HEK293 (cell line): Measurements from ENCODE around the gene APEX2.

ENCODE experiments used
- CTCF ChIA-PET: fragments of 350-600 bp; formaldehyde crosslinking; extraction: SDS; loops from one replicate; lab custom pipeline; 2021; ENCODE audit warnings: antibody characterized with exemption; lab: Yijun Ruan, JAX
- POLR2A ChIA-PET: fragments of 300-600 bp; formaldehyde crosslinking; extraction: SDS; loops from one replicate; lab custom pipeline; 2020; ENCODE audit warnings: antibody characterized with exemption, inconsistent platforms; lab: Yijun Ruan, JAX
- H3K27ac ChIP-seq: fragments of 200-500 bp; sonication (Bioruptor generic); 2 replicates; pipeline ENCODE4 v1.5.1; 2014; ENCODE audit warnings: low read depth, low read length, control low read depth, inconsistent platforms; ENCODE audit errors: extremely low read depth
- H3K36me3 ChIP-seq, 2 experiments: fragments of 200-500 bp in 1 of 2; sonication (Bioruptor generic) in 1 of 2; 1 replicate in 1 of 2; 2 replicates in 1 of 2; pipeline ENCODE4 v1.5.1; 2014 to 2017; ENCODE audit warnings: inconsistent platforms in 2 of 2, low read length in 2 of 2; ENCODE audit not compliant: control insufficient read depth in 2 of 2, insufficient read depth in 1 of 2
- H3K4me1 ChIP-seq: fragments of 200-500 bp; sonication (Bioruptor generic); 2 replicates; pipeline ENCODE4 v1.5.1; 2014; ENCODE audit warnings: mild to moderate bottlenecking, low read length, inconsistent platforms; ENCODE audit not compliant: control insufficient read depth, insufficient read depth
- H3K4me3 ChIP-seq: 2 replicates; pipeline ENCODE4 v1.5.1; 2011; ENCODE audit warnings: low read depth, mild to moderate bottlenecking, control low read depth, low read length, moderate library complexity
- H3K9me3 ChIP-seq: fragments of 200-500 bp; sonication (Bioruptor generic); 2 replicates; pipeline ENCODE4 v1.5.1; 2014; ENCODE audit warnings: low read depth, low read length, inconsistent platforms; ENCODE audit not compliant: control insufficient read depth, insufficient read depth
- GLI2 ChIP-seq: fragments of 450-650 bp; formaldehyde crosslinking; IDR thresholded peaks from 2 replicates; pipeline ENCODE4; 2017; ENCODE audit warnings: missing biosample characterization, missing genetic modification characterization, low read depth, borderline replicate concordance
- HOXA7 ChIP-seq: sonication (generic); formaldehyde crosslinking; IDR thresholded peaks from 2 replicates; pipeline ENCODE4 v1.8.1; 2022; ENCODE audit warnings: missing genetic modification reagents, borderline replicate concordance
- IKZF3 ChIP-seq: fragments of 450-650 bp; IDR thresholded peaks from 2 replicates; pipeline ENCODE4 v1.5.0; 2018; ENCODE audit warnings: missing biosample characterization, mild to moderate bottlenecking, missing genetic modification characterization, moderate library complexity
- INSM2 ChIP-seq: fragments of 450-650 bp; formaldehyde crosslinking; IDR thresholded peaks from 2 replicates; pipeline ENCODE4 v1.5.1; 2016; ENCODE audit warnings: missing biosample characterization, missing genetic modification characterization
- PRDM2 ChIP-seq: fragments of 450-650 bp; formaldehyde crosslinking; IDR thresholded peaks from 2 replicates; pipeline ENCODE4 v1.5.1; 2016; ENCODE audit warnings: missing biosample characterization, missing genetic modification characterization, borderline replicate concordance
- ZBTB10 ChIP-seq: fragments of 450-650 bp; formaldehyde crosslinking; IDR thresholded peaks from 2 replicates; pipeline ENCODE4 v1.5.1; 2016; ENCODE audit warnings: missing biosample characterization, missing genetic modification characterization
- ZBTB8A ChIP-seq: fragments of 450-650 bp; formaldehyde crosslinking; IDR thresholded peaks from 2 replicates; pipeline ENCODE4 v1.5.1; 2016; ENCODE audit warnings: missing biosample characterization, missing genetic modification characterization
- ZFP37 ChIP-seq: fragments of 450-650 bp; formaldehyde crosslinking; IDR thresholded peaks from 2 replicates; pipeline ENCODE4 v1.5.1; 2016; ENCODE audit warnings: missing biosample characterization, missing genetic modification characterization
- ZNF112 ChIP-seq: fragments of 450-650 bp; formaldehyde crosslinking; IDR thresholded peaks from 2 replicates; pipeline ENCODE4 v1.5.0; 2017; ENCODE audit warnings: missing biosample characterization, missing genetic modification characterization
- ZNF155 ChIP-seq: fragments of 450-650 bp; formaldehyde crosslinking; IDR thresholded peaks from 2 replicates; pipeline ENCODE4 v1.5.1; 2016; ENCODE audit warnings: missing biosample characterization, missing genetic modification characterization
- ZNF157 ChIP-seq: fragments of 450-650 bp; formaldehyde crosslinking; IDR thresholded peaks from 2 replicates; pipeline ENCODE4 v1.5.1; 2016; ENCODE audit warnings: missing biosample characterization, missing genetic modification characterization
- ZNF16 ChIP-seq: fragments of 450-650 bp; formaldehyde crosslinking; IDR thresholded peaks from 2 replicates; pipeline ENCODE4 v1.5.1; 2016; ENCODE audit warnings: low read depth, missing biosample characterization, missing genetic modification characterization
- ZNF214 ChIP-seq: fragments of 450-650 bp; formaldehyde crosslinking; IDR thresholded peaks from 2 replicates; pipeline ENCODE4 v1.5.1; 2017; ENCODE audit warnings: missing biosample characterization, mild to moderate bottlenecking, missing genetic modification characterization, borderline replicate concordance
- ZNF23 ChIP-seq: fragments of 450-650 bp; formaldehyde crosslinking; IDR thresholded peaks from 2 replicates; pipeline ENCODE4 v1.5.1; 2016; ENCODE audit warnings: missing biosample characterization, missing genetic modification characterization, borderline replicate concordance
- ZNF26 ChIP-seq: fragments of 450-650 bp; formaldehyde crosslinking; IDR thresholded peaks from 2 replicates; pipeline ENCODE4 v1.5.1; 2016; ENCODE audit warnings: missing biosample characterization, missing genetic modification characterization
- ZNF274 ChIP-seq, 2 experiments: fragments of 200-500 bp in 1 of 2; fragments of 450-650 bp in 1 of 2; sonication (Bioruptor generic) in 1 of 2; formaldehyde crosslinking in 1 of 2; IDR thresholded peaks; 2 replicates each; pipeline versions ENCODE4 v1.5.1 to v1.6.1; 2014 to 2016; ENCODE audit warnings: borderline replicate concordance in 1 of 2, inconsistent platforms in 1 of 2, low read length in 1 of 2, missing biosample characterization in 1 of 2, missing genetic modification characterization in 1 of 2
- ZNF302 ChIP-seq: fragments of 450-650 bp; formaldehyde crosslinking; IDR thresholded peaks from 2 replicates; pipeline ENCODE4 v1.5.1; 2016; ENCODE audit warnings: missing biosample characterization, missing genetic modification characterization, low read depth
- ZNF560 ChIP-seq: fragments of 450-650 bp; formaldehyde crosslinking; IDR thresholded peaks from 2 replicates; pipeline ENCODE4 v1.5.1; 2017; ENCODE audit warnings: missing biosample characterization, missing genetic modification characterization, borderline replicate concordance
- ZNF561 ChIP-seq: fragments of 450-650 bp; IDR thresholded peaks from 2 replicates; pipeline ENCODE4 v1.5.1; 2018; ENCODE audit warnings: missing biosample characterization, missing genetic modification characterization, borderline replicate concordance
- ZNF629 ChIP-seq: fragments of 450-650 bp; formaldehyde crosslinking; IDR thresholded peaks from 2 replicates; pipeline ENCODE4 v1.5.1; 2017; ENCODE audit warnings: missing biosample characterization, missing genetic modification characterization
- ZNF664 ChIP-seq: fragments of 450-650 bp; formaldehyde crosslinking; IDR thresholded peaks from 2 replicates; pipeline ENCODE4 v1.5.1; 2016; ENCODE audit warnings: missing biosample characterization, missing genetic modification characterization
- ZSCAN23 ChIP-seq: fragments of 450-650 bp; formaldehyde crosslinking; IDR thresholded peaks from 2 replicates; pipeline ENCODE4 v1.5.1; 2016; ENCODE audit warnings: missing biosample characterization, missing genetic modification characterization

APEX2 gene

GRCh38 chrX:55026840-55027239 lies 26.7 kb downstream of the APEX2 start:
- ChIA-PET CTCF (no interaction called here), POLR2A (no interaction called here)
- H3K4me3 ChIP-seq = no peak overlapping the region
- H3K27ac ChIP-seq = no peak overlapping the region
- H3K9me3 ChIP-seq = no peaks in the 10 kb centered on the region
- TF ChIP-seq ZFP37 (tag by site-specific recombination) (no peak), IKZF3 (no peak), GLI2 (tag by site-specific recombination) (no peak), INSM2 (tag by site-specific recombination) (no peak), ZNF561 (tag by site-specific recombination) (no peak), ZBTB8A (tag by site-specific recombination) (no peak), ZNF16 (tag by site-specific recombination) (no peak), ZBTB10 (no peak), ZNF214 (tag by site-specific recombination) (no peak), ZNF155 (tag by site-specific recombination) (no peak), PRDM2 (tag by site-specific recombination) (no peak)
- no peaks in the 10 kb centered on the region for H3K36me3 ChIP-seq
- H3K4me1 ChIP-seq = no peaks in the 10 kb centered on the region

GRCh38 chrX:55028040-55028439 lies 27.9 kb downstream of the APEX2 start:
- ChIA-PET POLR2A (no interaction called here), CTCF (interaction anchor here (0.8 kb wide), 1 partner anchor 29 kb away, joined by 3 read pairs; no protein-coding TSS in a partner anchor)
- H3K27ac ChIP-seq = no peak overlapping the region
- TF ChIP-seq ZNF157 (tag by site-specific recombination) = no peak
- no peak for TF ChIP-seq ZNF302
- TF ChIP-seq ZNF23 (tag by site-specific recombination) = no peak
- TF ChIP-seq ZNF112 (tag by site-specific recombination) = no peak
- no peak for TF ChIP-seq ZSCAN23 (tag by site-specific recombination)
- TF ChIP-seq ZNF26 (tag by site-specific recombination) = no peak
- TF ChIP-seq HOXA7 (CRISPR knock-in tag) = no peak
- no peak for TF ChIP-seq ZNF664
- no peak for TF ChIP-seq ZNF274 (IDR thresholded peaks at IDR 0.05; ENCODE audit: low read length)
- no peak for TF ChIP-seq ZNF274 (tag by site-specific recombination; IDR thresholded peaks at IDR 0.05; ENCODE audit: borderline replicate concordance)
- no peak for TF ChIP-seq ZNF560 (tag by site-specific recombination)
- no peak for TF ChIP-seq ZNF629 (tag by site-specific recombination)

More at GRCh38 chrX:55028040-55028439, 27.9 kb downstream of the APEX2 start:
- Histone ChIP-seq H3K4me1 (no peaks in the 10 kb centered on the region), H3K4me3 (no peak overlapping the region), H3K9me3 (no peaks in the 10 kb centered on the region), H3K36me3 (no peaks in the 10 kb centered on the region)
